Cardiac fibroblast (primary cell): ENCODE results near the gene NOL4L.

Experiments
- DNase-seq, 2 donors: peaks; one replicate each; pipeline versions ENCODE4 v3.0.0 to v3.0.0-alpha.2; 2010; ENCODE audit warnings: low read depth in 2 of 2
- H3K4me3 ChIP-seq, 2 donors: replicated peaks in 1 of 2; 1 replicate in 1 of 2; 2 replicates in 1 of 2; pipeline ENCODE4 v1.5.1; 2011; ENCODE audit warnings: low read depth in 2 of 2, low read length in 2 of 2, mild to moderate bottlenecking in 2 of 2, moderate library complexity in 1 of 2
- CTCF ChIP-seq: IDR thresholded peaks from one replicate; pipeline ENCODE4 v1.5.1; 2011; ENCODE audit warnings: low read depth, mild to moderate bottlenecking, low read length, inconsistent platforms

NOL4L gene

GRCh38 chr20:32523613-32524213 lies 61.4 kb downstream of the NOL4L start:
- no peak overlapping the region for H3K4me3 ChIP-seq
- no peak for DNase-seq
- TF ChIP-seq CTCF, result no peak

GRCh38 chr20:32522776-32523612 lies 62.1 kb downstream of the NOL4L start:
- no peak for TF ChIP-seq CTCF
- no peak overlapping the region for H3K4me3 ChIP-seq
- peak in 1 of 2 donors; percentile 28 for DNase-seq

- no peak for DNase-seq
- no peak overlapping the region for H3K4me3 ChIP-seq
- TF ChIP-seq CTCF, result no peak
These were observed 62.7 kb downstream of the NOL4L start for GRCh38 chr20:32522526-32522775.

- peak; percentile 87 for TF ChIP-seq CTCF
- DNase-seq, result peak; percentile 54 to 71
- H3K4me3 ChIP-seq, result no peak overlapping the region
These were observed 63.2 kb downstream of the NOL4L start for GRCh38 chr20:32521780-32522525.

- no peak for TF ChIP-seq CTCF
- H3K4me3 ChIP-seq, result no peak overlapping the region
- no peak for DNase-seq
These were observed 64.3 kb downstream of the NOL4L start for GRCh38 chr20:32520927-32521203.

GRCh38 chr20:32519381-32519730 lies 65.8 kb downstream of the NOL4L start:
- no peak for TF ChIP-seq CTCF
- DNase-seq, result no peak

More at GRCh38 chr20:32519381-32519730, 65.8 kb downstream of the NOL4L start:
- no peak overlapping the region for H3K4me3 ChIP-seq
